A673 (cell line): ENCODE results near the gene OTOGL. TPM values are rescaled to one million over a fixed set of nuclear protein-coding genes. Genes with fewer than 3 reads are reported as not detected.

Source experiments
- BruUV-seq: library from RNA; stranded (reverse); fragments of 400-500 nt; replicated peaks from 2 replicates; lab custom pipeline; 2021; lab: Mats Ljungman, UMichigan
- CTCF ChIA-PET: fragments of 300-600 bp; sonication (Branson Sonifier 250); formaldehyde crosslinking; loops from one replicate; lab custom pipeline; 2022; ENCODE audit warnings: antibody characterized with exemption; lab: Charles Lee
- POLR2A ChIA-PET: fragments of 300-600 bp; sonication (Branson Sonifier 250); formaldehyde crosslinking; loops from one replicate; lab custom pipeline; 2022; ENCODE audit warnings: antibody characterized with exemption; ENCODE audit not compliant: low non-redundant PET; lab: Charles Lee
- DNase-seq: peaks from one replicate; pipeline ENCODE4 v3.0.0-alpha.2; 2015; ENCODE audit warnings: low spot score
- H3K27ac ChIP-seq: fragments of 200-600 bp; sonication (generic); 2 replicates; pipeline ENCODE4 v1.5.1; 2016; ENCODE audit warnings: mixed run types, low read depth, mild to moderate bottlenecking, mixed read lengths, antibody characterized with exemption, low read length; ENCODE audit not compliant: poor library complexity, severe bottlenecking
- H3K27me3 ChIP-seq: fragments of 200-600 bp; sonication (generic); replicated peaks from 2 replicates; pipeline ENCODE4 v1.6.1; 2017; ENCODE audit warnings: mixed run types, low read depth, mild to moderate bottlenecking, mixed read lengths, antibody characterized with exemption, low read length; ENCODE audit not compliant: insufficient read depth, poor library complexity
- H3K36me3 ChIP-seq: fragments of 200-600 bp; sonication (generic); 2 replicates; pipeline ENCODE4 v1.6.1; 2016; ENCODE audit warnings: mixed run types, mild to moderate bottlenecking, mixed read lengths, antibody characterized with exemption, low read length; ENCODE audit not compliant: insufficient read depth, poor library complexity, severe bottlenecking
- H3K4me1 ChIP-seq: fragments of 200-600 bp; sonication (generic); 2 replicates; pipeline ENCODE4 v1.6.1; 2017; ENCODE audit warnings: mixed run types, mild to moderate bottlenecking, mixed read lengths, antibody characterized with exemption, low read length; ENCODE audit not compliant: insufficient read depth, poor library complexity, severe bottlenecking
- H3K4me3 ChIP-seq: fragments of 200-600 bp; sonication (generic); 2 replicates; pipeline ENCODE4 v1.5.1; 2016; ENCODE audit warnings: low read depth, mixed run types, mild to moderate bottlenecking, mixed read lengths, low read length; ENCODE audit not compliant: poor library complexity, severe bottlenecking
- H3K9me3 ChIP-seq: fragments of 200-600 bp; sonication (generic); 2 replicates; pipeline ENCODE4 v1.6.1; 2016; ENCODE audit warnings: mixed run types, low read depth, mild to moderate bottlenecking, mixed read lengths, antibody characterized with exemption, low read length; ENCODE audit not compliant: poor library complexity, severe bottlenecking
- CTCF ChIP-seq: fragments of 300-800, 200-600 bp; sonication (generic); conservative IDR thresholded peaks from 2 replicates; pipeline ENCODE4 v1.5.1; 2017; ENCODE audit warnings: low read depth, mild to moderate bottlenecking, antibody characterized with exemption, low read length, moderate library complexity, mixed read lengths
- EZH2 ChIP-seq: fragments of 200-600 bp; sonication (generic); IDR thresholded peaks from 2 replicates; pipeline ENCODE4 v1.6.1; 2017; ENCODE audit warnings: borderline replicate concordance, low read depth, mild to moderate bottlenecking, mixed read lengths, antibody characterized with exemption, low read length; ENCODE audit not compliant: poor library complexity, severe bottlenecking
- intact Hi-C: fragments of 100-400 bp; cut with micrococcal nuclease; formaldehyde crosslinking; loops from one replicate; pipeline ENCODE4 v1.10.0; 2022; ENCODE audit not compliant: unreplicated experiment
- total RNA-seq: library from RNA; stranded (reverse); gene quantifications from 2 replicates; pipeline ENCODE4 v1.2.3, GENCODE V29; 2021

The OTOGL gene
- total RNA-seq, 1 experiment from 2014 or later, result 0.73 TPM

GRCh38 chr12:80156306-80156705 is 57.0 kb downstream of the OTOGL start:
- ChIA-PET CTCF (no interaction called here), POLR2A (no interaction called here)
- no peak for TF ChIP-seq CTCF
- TF ChIP-seq EZH2, result no peak
- no peak for DNase-seq
- no peaks in the 10 kb centered on the region for H3K9me3 ChIP-seq
- H3K27me3 ChIP-seq, result no peaks in the 10 kb centered on the region
- BruUV-seq, result no TSS peak
- H3K36me3 ChIP-seq, result no peaks in the 10 kb centered on the region
- H3K4me3 ChIP-seq, result no peak overlapping the region
- no peak overlapping the region for H3K27ac ChIP-seq
- intact Hi-C loops, result no loop called here
- H3K4me1 ChIP-seq, result no peaks in the 10 kb centered on the region

DNA sequence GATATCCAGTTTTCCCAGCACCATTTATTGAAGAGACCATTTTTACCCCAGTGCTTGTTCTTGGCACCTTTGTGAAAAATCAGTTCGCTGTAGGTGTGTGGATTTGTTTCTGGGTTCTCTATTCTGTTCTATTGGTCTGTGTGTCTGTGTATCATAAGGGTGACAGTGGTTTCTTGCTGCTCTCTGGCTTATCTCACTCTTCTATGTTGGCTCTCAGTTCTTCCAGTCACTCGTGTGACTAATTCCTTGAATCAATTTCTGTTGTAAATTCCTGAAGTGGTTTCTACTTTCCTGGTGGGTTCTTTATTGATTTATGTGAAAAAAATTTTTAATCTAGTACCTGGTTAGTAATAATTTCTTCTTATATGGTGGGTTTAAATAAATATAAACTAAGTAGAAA is 58.3 kb downstream of the OTOGL start:
- no peaks in the 10 kb centered on the region for H3K4me1 ChIP-seq
- DNase-seq, result no peak
- no peaks in the 10 kb centered on the region for H3K9me3 ChIP-seq
- BruUV-seq, result no TSS peak
- intact Hi-C loops, result no loop called here
- ChIA-PET POLR2A (no interaction called here), CTCF (no interaction called here)
- H3K27me3 ChIP-seq, result no peaks in the 10 kb centered on the region
- TF ChIP-seq CTCF (no peak), EZH2 (no peak)
- H3K36me3 ChIP-seq, result no peaks in the 10 kb centered on the region
- no peak overlapping the region for H3K4me3 ChIP-seq
- no peak overlapping the region for H3K27ac ChIP-seq

DNA sequence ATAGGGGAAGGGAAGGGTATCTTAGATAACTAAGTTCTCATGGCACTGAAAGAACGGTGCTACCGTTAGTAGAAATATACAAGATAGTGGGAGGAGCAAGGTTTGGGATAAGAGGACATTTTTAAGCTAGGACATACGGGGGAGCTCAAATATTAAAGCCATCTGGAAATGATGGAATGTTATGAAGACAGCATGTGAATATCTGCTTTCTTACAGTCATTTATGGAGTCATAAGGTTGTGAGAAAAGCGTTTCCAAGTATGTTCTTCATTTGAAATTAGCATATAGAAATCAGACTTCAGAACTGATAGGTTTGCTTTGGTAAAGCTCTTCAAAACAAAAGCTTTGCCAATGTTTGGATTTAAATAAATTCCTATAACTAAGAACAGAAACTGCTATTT is 62.3 kb downstream of the OTOGL start:
- ChIA-PET POLR2A (no interaction called here), CTCF (no interaction called here)
- no TSS peak for BruUV-seq
- Histone ChIP-seq H3K27ac (no peak overlapping the region), H3K4me3 (no peak overlapping the region), H3K9me3 (no peaks in the 10 kb centered on the region), H3K27me3 (no peaks in the 10 kb centered on the region), H3K4me1 (no peaks in the 10 kb centered on the region), H3K36me3 (no peaks in the 10 kb centered on the region)
- DNase-seq, result no peak
- TF ChIP-seq CTCF (no peak), EZH2 (no peak)
- intact Hi-C loops, result no loop called here
